GM18519 (cell line): ENCODE data around the gene ZNF236.

Source experiments
- ATAC-seq: cut with Tn5 transposase; IDR thresholded peaks from one replicate; pipeline ENCODE4 v1.9.1; 2021; ENCODE audit warnings: mild to moderate bottlenecking, moderate library complexity; ENCODE audit not compliant: unreplicated experiment, low FRiP score

The ZNF236 gene

GRCh38 chr18:76855594-76855993 lies 33.2 kb downstream of the ZNF236 start:
- ATAC-seq: no peak

- no peak for ATAC-seq
These were observed 35.1 kb downstream of the ZNF236 start for GRCh38 chr18:76857476-76857875.

- peak; percentile 51 for ATAC-seq
These were observed 37.4 kb downstream of the ZNF236 start for GRCh38 chr18:76859474-76860339.

GRCh38 chr18:76860411-76860810 lies 38.1 kb downstream of the ZNF236 start:
- ATAC-seq: no peak

GRCh38 chr18:76866666-76867065 lies 44.3 kb downstream of the ZNF236 start:
- no peak for ATAC-seq

- ATAC-seq: no peak
These were observed 51.0 kb downstream of the ZNF236 start for GRCh38 chr18:76873311-76873710.

- ATAC-seq: no peak
These were observed 51.4 kb downstream of the ZNF236 start for GRCh38 chr18:76873713-76874112.

- no peak for ATAC-seq
These were observed 52.5 kb downstream of the ZNF236 start for GRCh38 chr18:76874642-76875389.

- no peak for ATAC-seq
These were observed 53.3 kb downstream of the ZNF236 start for GRCh38 chr18:76875390-76876325.

- no peak for ATAC-seq
These were observed 56.1 kb downstream of the ZNF236 start for GRCh38 chr18:76878426-76878825.

GRCh38 chr18:76880026-76880425 lies 57.7 kb downstream of the ZNF236 start:
- ATAC-seq: no peak

GRCh38 chr18:76881744-76882143 lies 59.4 kb downstream of the ZNF236 start:
- ATAC-seq: no peak

- no peak for ATAC-seq
These were observed 59.8 kb downstream of the ZNF236 start for GRCh38 chr18:76882146-76882545.

GRCh38 chr18:76885001-76885400 lies 62.6 kb downstream of the ZNF236 start:
- no peak for ATAC-seq

- ATAC-seq: no peak
These were observed 63.8 kb downstream of the ZNF236 start for GRCh38 chr18:76886112-76886511.

- no peak for ATAC-seq
These were observed 66.8 kb downstream of the ZNF236 start for GRCh38 chr18:76889091-76889699.

GRCh38 chr18:76892832-76893231 lies 70.5 kb downstream of the ZNF236 start:
- no peak for ATAC-seq

- no peak for ATAC-seq
These were observed 72.4 kb downstream of the ZNF236 start for GRCh38 chr18:76894566-76895346.

- no peak for ATAC-seq
These were observed 73.1 kb downstream of the ZNF236 start for GRCh38 chr18:76895498-76895897.
